Measurements from ENCODE around the gene PTPN2. TPM values are rescaled to one million over a fixed set of nuclear protein-coding genes. Genes with fewer than 3 reads are reported as not detected.

PTPN2 gene
- total RNA-seq, 1 experiment from 2014 or later = 59.8 TPM

- H3K4me1 ChIP-seq (ENCODE audit: insufficient read depth, low read length) = peaks cover 10% of the 10 kb centered on the region
- ATAC-seq (no peak), DNase-seq (no peak)
- H3F3A ChIP-seq (ENCODE audit: low read length, unreplicated experiment) = no peaks in the 10 kb centered on the region
- no peak overlapping the region for H3K27ac ChIP-seq (ENCODE audit: low read length)
- no peaks in the 10 kb centered on the region for H3K9me3 ChIP-seq (ENCODE audit: low read length)
- no peak overlapping the region for H2AFZ ChIP-seq (ENCODE audit: low read length)
- no peaks in the 10 kb centered on the region for H3K79me2 ChIP-seq (ENCODE audit: low read length)
- intact Hi-C loops (cut with micrococcal nuclease) = no loop called here
- no peaks in the 10 kb centered on the region for H3K27me3 ChIP-seq (ENCODE audit: low read length)
- ChIA-PET POLR2A (ENCODE audit: unreplicated experiment) (no interaction called here), CTCF (no interaction called here)
- no peak overlapping the region for H3K4me3 ChIP-seq (ENCODE audit: low read length)
- no TSS peak for BruUV-seq (replicated peaks)
- no peak for TF ChIP-seq EZH2phosphoT487 (IDR thresholded peaks at IDR 0.05; ENCODE audit: borderline replicate concordance, low read length)
- no peak overlapping the region for H3K4me2 ChIP-seq (ENCODE audit: low read length)
- no peak overlapping the region for H3K9ac ChIP-seq (ENCODE audit: low read length)
- peaks cover 30% of the 10 kb centered on the region for H3K36me3 ChIP-seq (ENCODE audit: low read depth, low read length)
- H3K9me2 ChIP-seq (replicated peaks; ENCODE audit: low read length) = no peaks in the 10 kb centered on the region
- H4K20me1 ChIP-seq (ENCODE audit: low read length) = no peaks in the 10 kb centered on the region
Observed at GRCh38 chr18:12816451-12816850, 67.6 kb downstream of the PTPN2 start.

- CTCF ChIA-PET = no interaction called here
- Histone ChIP-seq H3K4me2 (ENCODE audit: low read length) (peak overlapping the region; percentile 14; the same call in 1 of the 2 replicates), H3K9me3 (ENCODE audit: low read length) (peaks cover 8% of the 10 kb centered on the region), H3F3A (ENCODE audit: low read length, unreplicated experiment) (no peaks in the 10 kb centered on the region), H2AFZ (ENCODE audit: low read length) (no peak overlapping the region), H3K9me2 (replicated peaks; ENCODE audit: low read length) (no peaks in the 10 kb centered on the region), H3K27ac (ENCODE audit: low read length) (peak overlapping the region; percentile 51), H3K4me3 (ENCODE audit: low read length) (no peak overlapping the region), H4K20me1 (ENCODE audit: low read length) (no peaks in the 10 kb centered on the region), H3K4me1 (ENCODE audit: insufficient read depth, low read length) (peaks cover 20% of the 10 kb centered on the region), H3K9ac (ENCODE audit: low read length) (no peak overlapping the region), H3K79me2 (ENCODE audit: low read length) (no peaks in the 10 kb centered on the region), H3K36me3 (ENCODE audit: low read depth, low read length) (peaks cover 38% of the 10 kb centered on the region), H3K27me3 (ENCODE audit: low read length) (no peaks in the 10 kb centered on the region)
- TF ChIP-seq EZH2phosphoT487 (IDR thresholded peaks at IDR 0.05; ENCODE audit: borderline replicate concordance, low read length) (no peak), EZH2 (IDR thresholded peaks at IDR 0.05; ENCODE audit: low read length, unreplicated experiment) (no peak), CTCF (conservative IDR thresholded peaks at IDR 0.05; ENCODE audit: low read depth, low read length) (no peak)
- POLR2A ChIA-PET (ENCODE audit: unreplicated experiment) = interaction anchor here (0.5 to 0.6 kb wide), 2 partner anchors 72 to 806 kb away, joined by 3 to 5 read pairs; no protein-coding TSS in a partner anchor
- intact Hi-C loops (cut with micrococcal nuclease) = no loop called here
- no TSS peak for BruUV-seq (replicated peaks)
- DNase-seq = peak; percentile 90
- peak; percentile 96 for ATAC-seq
Observed at GRCh38 chr18:12811191-12811950, 72.7 kb downstream of the PTPN2 start.

GRCh38 chr18:12803069-12803936 is 80.7 kb downstream of the PTPN2 start:
- Histone ChIP-seq H3K4me2 (ENCODE audit: low read length) (no peak overlapping the region), H3K9me3 (ENCODE audit: low read length) (peaks cover 14% of the 10 kb centered on the region), H3K27me3 (ENCODE audit: low read length) (no peaks in the 10 kb centered on the region), H3K36me3 (ENCODE audit: low read depth, low read length) (peaks cover 28% of the 10 kb centered on the region), H3F3A (ENCODE audit: low read length, unreplicated experiment) (no peaks in the 10 kb centered on the region), H3K4me3 (ENCODE audit: low read length) (no peak overlapping the region), H2AFZ (ENCODE audit: low read length) (no peak overlapping the region), H3K27ac (ENCODE audit: low read length) (no peak overlapping the region), H3K79me2 (ENCODE audit: low read length) (peaks cover 8% of the 10 kb centered on the region; the same call in 1 of the 2 replicates), H3K9me2 (replicated peaks; ENCODE audit: low read length) (no peaks in the 10 kb centered on the region), H3K4me1 (ENCODE audit: insufficient read depth, low read length) (no peaks in the 10 kb centered on the region), H3K9ac (ENCODE audit: low read length) (no peak overlapping the region), H4K20me1 (ENCODE audit: low read length) (no peaks in the 10 kb centered on the region)
- ATAC-seq = no peak
- DNase-seq = no peak
- ChIA-PET POLR2A (ENCODE audit: unreplicated experiment) (interaction anchor here (0.9 kb wide), 1 partner anchor 80 kb away, joined by 4 read pairs; the partner anchor contains the start of gene PTPN2), CTCF (no interaction called here)
- BruUV-seq (replicated peaks) = no TSS peak
- intact Hi-C loops (cut with micrococcal nuclease) = no loop called here
- TF ChIP-seq CTCF (conservative IDR thresholded peaks at IDR 0.05; ENCODE audit: low read depth, low read length) (no peak), EZH2 (IDR thresholded peaks at IDR 0.05; ENCODE audit: low read length, unreplicated experiment) (no peak), EZH2phosphoT487 (IDR thresholded peaks at IDR 0.05; ENCODE audit: borderline replicate concordance, low read length) (no peak)
